MM.1S (cell line): ENCODE measurements around the gene ASF1A.

Experiments used
- DNase-seq: peaks from one replicate; pipeline ENCODE4 v3.0.0-alpha.2; 2015
- H2AFZ ChIP-seq: fragments of 300-600 bp; sonication (generic); 2 replicates; pipeline ENCODE4 v1.6.0; 2016; ENCODE audit warnings: antibody characterized with exemption, low read length
- H3F3A ChIP-seq: fragments of 300-600 bp; sonication (generic); 2 replicates; pipeline ENCODE4 v1.6.1; 2016; ENCODE audit warnings: mild to moderate bottlenecking, antibody characterized with exemption, low read length, moderate library complexity, mixed read lengths; ENCODE audit not compliant: insufficient read depth
- H3K27ac ChIP-seq: fragments of 300-600 bp; sonication (generic); 2 replicates; pipeline ENCODE4 v1.5.1; 2016; ENCODE audit warnings: mild to moderate bottlenecking, low read length
- H3K27me3 ChIP-seq: fragments of 300-600 bp; sonication (generic); replicated peaks from 2 replicates; pipeline ENCODE4 v1.6.0; 2016; ENCODE audit warnings: low read length; ENCODE audit not compliant: insufficient read depth
- H3K36me3 ChIP-seq: fragments of 300-600 bp; sonication (generic); replicated peaks from 2 replicates; pipeline ENCODE4 v1.6.1; 2016; ENCODE audit warnings: mild to moderate bottlenecking, low read length, mixed read lengths; ENCODE audit not compliant: insufficient read depth
- H3K4me1 ChIP-seq: fragments of 300-600 bp; sonication (generic); 2 replicates; pipeline ENCODE4 v1.6.1; 2016; ENCODE audit warnings: low read length, mixed read lengths
- H3K4me2 ChIP-seq: fragments of 300-600 bp; sonication (generic); 2 replicates; pipeline ENCODE4 v1.6.0; 2016; ENCODE audit warnings: low read depth, low read length
- H3K4me3 ChIP-seq: fragments of 300-600 bp; sonication (generic); 2 replicates; pipeline ENCODE4 v1.5.1; 2016; ENCODE audit warnings: low read length, mixed read lengths
- H3K79me2 ChIP-seq: fragments of 300-600 bp; sonication (generic); 2 replicates; pipeline ENCODE4 v1.6.1; 2016; ENCODE audit warnings: mixed run types, low read length, mixed read lengths
- H3K9ac ChIP-seq: fragments of 300-600 bp; sonication (generic); 2 replicates; pipeline ENCODE4 v1.6.1; 2016; ENCODE audit warnings: low read length, mixed read lengths
- H3K9me2 ChIP-seq: fragments of 300-600 bp; sonication (generic); replicated peaks from 2 replicates; pipeline ENCODE4 v1.6.1; 2016; ENCODE audit warnings: mild to moderate bottlenecking, low read length, mixed read lengths; ENCODE audit not compliant: insufficient read depth
- H3K9me3 ChIP-seq: fragments of 300-600 bp; sonication (generic); replicated peaks from 2 replicates; pipeline ENCODE4 v1.6.1; 2016; ENCODE audit warnings: mild to moderate bottlenecking, low read length, mixed read lengths; ENCODE audit not compliant: insufficient read depth
- H4K20me1 ChIP-seq: fragments of 300-600 bp; sonication (generic); 2 replicates; pipeline ENCODE4 v1.6.1; 2016; ENCODE audit warnings: mild to moderate bottlenecking, low read length, moderate library complexity, mixed read lengths; ENCODE audit not compliant: insufficient read depth
- EZH2 ChIP-seq: fragments of 300-600 bp; sonication (generic); optimal IDR thresholded peaks from 2 replicates; pipeline ENCODE3; 2017; ENCODE audit warnings: low read depth, mild to moderate bottlenecking, antibody characterized with exemption, low read length, mixed read lengths
- EZH2phosphoT487 ChIP-seq: fragments of 300-600 bp; sonication (generic); IDR thresholded peaks from 2 replicates; pipeline ENCODE4 v1.6.1; 2018; ENCODE audit warnings: antibody characterized with exemption, low read length
- TF ChIP-seq, protein P1 (sequence below): fragments of 300-600 bp; sonication (generic); IDR thresholded peaks from 2 replicates; pipeline ENCODE4 v1.5.1; 2016; ENCODE audit warnings: antibody characterized with exemption, low read length, mixed read lengths

Gene ASF1A

GRCh38 chr6:118869894-118870589 lies 23.9 kb upstream of the ASF1A start:
- TF ChIP-seq EZH2, result no peak
- TF ChIP-seq EZH2phosphoT487, result no peak
- TF ChIP-seq, protein P1, sequence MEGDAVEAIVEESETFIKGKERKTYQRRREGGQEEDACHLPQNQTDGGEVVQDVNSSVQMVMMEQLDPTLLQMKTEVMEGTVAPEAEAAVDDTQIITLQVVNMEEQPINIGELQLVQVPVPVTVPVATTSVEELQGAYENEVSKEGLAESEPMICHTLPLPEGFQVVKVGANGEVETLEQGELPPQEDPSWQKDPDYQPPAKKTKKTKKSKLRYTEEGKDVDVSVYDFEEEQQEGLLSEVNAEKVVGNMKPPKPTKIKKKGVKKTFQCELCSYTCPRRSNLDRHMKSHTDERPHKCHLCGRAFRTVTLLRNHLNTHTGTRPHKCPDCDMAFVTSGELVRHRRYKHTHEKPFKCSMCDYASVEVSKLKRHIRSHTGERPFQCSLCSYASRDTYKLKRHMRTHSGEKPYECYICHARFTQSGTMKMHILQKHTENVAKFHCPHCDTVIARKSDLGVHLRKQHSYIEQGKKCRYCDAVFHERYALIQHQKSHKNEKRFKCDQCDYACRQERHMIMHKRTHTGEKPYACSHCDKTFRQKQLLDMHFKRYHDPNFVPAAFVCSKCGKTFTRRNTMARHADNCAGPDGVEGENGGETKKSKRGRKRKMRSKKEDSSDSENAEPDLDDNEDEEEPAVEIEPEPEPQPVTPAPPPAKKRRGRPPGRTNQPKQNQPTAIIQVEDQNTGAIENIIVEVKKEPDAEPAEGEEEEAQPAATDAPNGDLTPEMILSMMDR, result no peak
- no peaks in the 10 kb centered on the region for H3K27me3 ChIP-seq
- no peak overlapping the region for H2AFZ ChIP-seq
- H3K9me2 ChIP-seq, result no peaks in the 10 kb centered on the region
- no peaks in the 10 kb centered on the region for H3K9me3 ChIP-seq
- no peaks in the 10 kb centered on the region for H3K36me3 ChIP-seq
- no peaks in the 10 kb centered on the region for H3K79me2 ChIP-seq
- H3K4me2 ChIP-seq, result no peak overlapping the region
- H3F3A ChIP-seq, result no peaks in the 10 kb centered on the region
- H3K4me3 ChIP-seq, result no peak overlapping the region
- H4K20me1 ChIP-seq, result no peaks in the 10 kb centered on the region
- H3K9ac ChIP-seq, result no peak overlapping the region
- no peak overlapping the region for H3K27ac ChIP-seq
- no peaks in the 10 kb centered on the region for H3K4me1 ChIP-seq
- no peak for DNase-seq

GRCh38 chr6:118871331-118871730 lies 22.6 kb upstream of the ASF1A start:
- no peak for TF ChIP-seq EZH2phosphoT487
- TF ChIP-seq EZH2, result no peak
- TF ChIP-seq, protein P1, result no peak
- Histone ChIP-seq H3K4me2 (no peak overlapping the region), H3K9ac (no peak overlapping the region), H3K9me3 (no peaks in the 10 kb centered on the region), H4K20me1 (no peaks in the 10 kb centered on the region), H3F3A (no peaks in the 10 kb centered on the region), H3K36me3 (no peaks in the 10 kb centered on the region), H3K27ac (no peak overlapping the region), H3K79me2 (no peaks in the 10 kb centered on the region), H3K27me3 (no peaks in the 10 kb centered on the region), H2AFZ (no peak overlapping the region), H3K4me1 (no peaks in the 10 kb centered on the region), H3K4me3 (no peak overlapping the region), H3K9me2 (no peaks in the 10 kb centered on the region)
- no peak for DNase-seq

DNA sequence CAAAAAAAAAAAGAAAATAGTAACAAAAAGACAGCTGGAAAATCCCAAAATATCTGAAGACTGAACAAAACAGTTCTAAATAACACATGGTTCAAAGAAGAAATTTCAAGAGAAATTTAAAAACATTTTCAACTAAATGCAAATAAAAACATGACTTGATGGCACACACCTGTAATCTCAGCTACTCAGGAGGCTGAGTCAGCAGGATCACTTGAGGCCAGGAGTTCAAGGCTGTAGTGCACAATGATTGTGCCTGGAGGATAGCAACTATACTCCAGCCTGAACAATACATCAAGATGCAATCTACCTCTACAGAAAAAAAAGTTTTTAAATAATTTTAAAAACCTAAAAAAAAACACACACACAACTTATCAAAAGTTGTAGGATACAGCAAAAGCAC lies 21.6 kb upstream of the ASF1A start:
- Histone ChIP-seq H2AFZ (no peak overlapping the region), H3K4me2 (no peak overlapping the region), H3K4me1 (no peaks in the 10 kb centered on the region), H3F3A (no peaks in the 10 kb centered on the region), H3K36me3 (no peaks in the 10 kb centered on the region), H3K9ac (no peak overlapping the region), H3K27me3 (no peaks in the 10 kb centered on the region), H3K27ac (no peak overlapping the region), H3K79me2 (no peaks in the 10 kb centered on the region), H3K4me3 (no peak overlapping the region), H3K9me2 (no peaks in the 10 kb centered on the region), H3K9me3 (no peaks in the 10 kb centered on the region), H4K20me1 (no peaks in the 10 kb centered on the region)
- TF ChIP-seq EZH2 (no peak), EZH2phosphoT487 (no peak)
- TF ChIP-seq, protein P1, result no peak
- DNase-seq, result no peak
